ENCODE measurements around the gene UBXN4.

- no peak for TF ChIP-seq CTCF (IDR thresholded peaks at IDR 0.05)
- no peak for TF ChIP-seq TCF7L2 (IDR thresholded peaks at IDR 0.05; ENCODE audit: low read depth, low read length)
- TF ChIP-seq POLR2AphosphoS5 (IDR thresholded peaks at IDR 0.05; ENCODE audit: low read depth, low read length): no peak
These were observed 78.5 kb downstream of the UBXN4 start for GRCh38 chr2:135820003-135820618.

All from Panc1 (cell line).